ENCODE results near the gene MTUS2.

Gene MTUS2

DNA sequence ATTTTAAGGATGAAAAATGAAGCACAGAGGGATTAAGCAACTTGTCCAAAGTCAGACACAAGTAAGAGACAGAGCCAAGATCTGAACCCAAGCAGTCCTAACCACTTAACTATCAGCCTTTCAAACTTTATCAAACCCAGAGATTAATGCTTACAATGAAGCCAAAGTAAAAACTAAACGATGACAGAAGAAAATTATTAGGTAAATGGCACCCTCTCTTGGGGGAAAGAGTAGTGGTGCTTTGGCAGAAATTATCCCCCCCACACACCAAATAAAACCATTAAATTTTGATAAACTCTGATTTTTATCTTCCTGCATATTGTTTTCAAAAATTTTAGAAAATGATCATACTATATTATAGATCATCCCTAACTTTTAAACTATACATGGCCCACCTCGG is 446.1 kb downstream of the MTUS2 start:
- no peak for DNase-seq

GRCh38 chr13:29266756-29267733 is 446.9 kb downstream of the MTUS2 start:
- DNase-seq = no peak

- DNase-seq = no peak
Observed at GRCh38 chr13:29270271-29270985, 450.3 kb downstream of the MTUS2 start.

GRCh38 chr13:29271606-29272005 is 451.5 kb downstream of the MTUS2 start:
- DNase-seq = no peak

- no peak for DNase-seq
Observed at GRCh38 chr13:29279356-29280254, 459.5 kb downstream of the MTUS2 start.

GRCh38 chr13:29281932-29282495 is 461.9 kb downstream of the MTUS2 start:
- DNase-seq = no peak

- DNase-seq = no peak
Observed at GRCh38 chr13:29284726-29285125, 464.6 kb downstream of the MTUS2 start.

DNA sequence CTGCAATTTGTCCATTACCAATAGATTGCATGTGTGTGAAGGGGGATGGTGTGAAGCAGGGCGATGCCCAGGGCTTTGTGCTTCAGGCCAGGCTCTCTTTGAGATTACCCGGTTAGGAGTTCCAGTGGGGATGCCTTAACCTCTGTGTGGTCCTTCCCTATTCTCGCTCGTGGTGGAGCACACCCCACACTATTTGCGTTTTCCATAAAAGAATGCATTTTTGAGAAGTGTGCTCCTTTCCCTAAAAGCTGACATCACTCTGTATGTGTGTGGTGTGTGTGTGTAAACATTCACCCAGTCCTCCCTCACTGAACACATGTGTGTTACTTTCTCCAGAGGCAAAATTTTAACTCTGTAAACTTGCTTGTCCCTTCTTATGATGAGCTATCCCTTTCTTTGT is 467.1 kb downstream of the MTUS2 start:
- DNase-seq = no peak

- no peak for DNase-seq
Observed at GRCh38 chr13:29292045-29292444, 471.9 kb downstream of the MTUS2 start.

- no peak for DNase-seq
Observed at GRCh38 chr13:29294821-29295220, 474.7 kb downstream of the MTUS2 start.

GRCh38 chr13:29301027-29301426 is 480.9 kb downstream of the MTUS2 start:
- no peak for DNase-seq

- no peak for DNase-seq
Observed at GRCh38 chr13:29304148-29304547, 484.0 kb downstream of the MTUS2 start.

DNA sequence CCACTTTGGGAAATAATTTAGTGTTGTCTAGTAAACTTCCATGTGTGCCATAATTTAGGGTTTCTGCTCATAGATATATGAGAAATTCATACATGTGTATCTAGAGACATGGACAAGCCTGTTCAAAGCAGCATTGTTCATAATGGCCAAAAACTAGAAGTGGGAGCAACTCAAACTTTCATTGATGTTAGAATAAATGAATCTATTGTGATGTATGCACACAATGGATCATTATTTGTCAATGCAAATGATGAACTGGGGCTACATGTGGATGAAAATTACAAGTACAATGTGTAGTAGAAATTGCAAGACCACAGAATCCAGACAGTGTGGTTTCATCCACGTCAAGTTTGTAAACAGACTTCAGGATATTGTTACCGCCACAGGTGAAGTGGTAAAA is 490.7 kb downstream of the MTUS2 start:
- DNase-seq = peak; percentile 79

DNA sequence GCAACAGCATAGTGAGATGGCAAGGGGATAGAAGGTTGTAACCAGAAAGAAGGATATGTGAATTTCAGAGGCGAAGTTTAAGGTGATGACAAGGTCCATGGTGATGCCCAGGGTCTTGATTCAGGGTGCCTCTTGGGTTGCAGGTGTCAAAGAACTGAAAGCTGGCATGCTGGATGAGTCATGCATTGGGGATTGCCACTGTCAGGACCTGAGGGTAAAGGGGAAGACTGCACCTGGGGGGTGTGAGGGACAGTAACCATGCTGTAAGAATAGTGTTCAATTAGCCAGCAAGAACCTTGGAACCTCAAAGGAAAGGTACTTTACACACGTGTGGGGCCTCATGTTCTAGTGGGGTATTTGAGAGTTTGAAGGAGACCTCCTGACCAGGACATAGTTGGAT is 495.7 kb downstream of the MTUS2 start:
- no peak for DNase-seq

- no peak for DNase-seq
Observed at GRCh38 chr13:29317828-29318227, 497.7 kb downstream of the MTUS2 start.

GRCh38 chr13:29318741-29319140 is 498.6 kb downstream of the MTUS2 start:
- DNase-seq = no peak

GRCh38 chr13:29319451-29319850 is 499.3 kb downstream of the MTUS2 start:
- DNase-seq = no peak

- no peak for DNase-seq
Observed at GRCh38 chr13:29323954-29324353, 503.8 kb downstream of the MTUS2 start.

- no peak for DNase-seq
Observed at GRCh38 chr13:29324601-29325000, 504.5 kb downstream of the MTUS2 start.

GRCh38 chr13:29328501-29328900 is 508.4 kb downstream of the MTUS2 start:
- DNase-seq = peak; percentile 69

DNA sequence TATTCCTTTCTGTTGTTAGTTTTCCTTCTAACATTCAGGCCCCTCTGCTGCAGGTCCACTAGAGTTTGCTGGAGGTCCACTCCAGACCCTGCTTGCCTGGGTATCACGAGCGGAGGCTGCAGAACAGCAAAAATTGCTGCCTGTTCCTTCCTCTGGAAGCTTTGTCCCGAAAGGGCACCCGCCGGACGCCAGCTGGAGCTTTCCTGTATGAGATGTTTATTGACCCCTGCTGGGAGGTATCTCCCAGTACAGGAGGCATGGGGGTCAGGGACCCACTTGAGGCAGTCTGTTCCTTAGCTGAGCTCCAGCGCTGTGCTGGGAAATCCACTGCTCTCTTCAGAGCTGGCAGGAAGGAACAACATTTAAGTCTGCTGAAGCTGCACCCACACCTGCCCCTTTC is 516.2 kb downstream of the MTUS2 start:
- DNase-seq = no peak

DNA sequence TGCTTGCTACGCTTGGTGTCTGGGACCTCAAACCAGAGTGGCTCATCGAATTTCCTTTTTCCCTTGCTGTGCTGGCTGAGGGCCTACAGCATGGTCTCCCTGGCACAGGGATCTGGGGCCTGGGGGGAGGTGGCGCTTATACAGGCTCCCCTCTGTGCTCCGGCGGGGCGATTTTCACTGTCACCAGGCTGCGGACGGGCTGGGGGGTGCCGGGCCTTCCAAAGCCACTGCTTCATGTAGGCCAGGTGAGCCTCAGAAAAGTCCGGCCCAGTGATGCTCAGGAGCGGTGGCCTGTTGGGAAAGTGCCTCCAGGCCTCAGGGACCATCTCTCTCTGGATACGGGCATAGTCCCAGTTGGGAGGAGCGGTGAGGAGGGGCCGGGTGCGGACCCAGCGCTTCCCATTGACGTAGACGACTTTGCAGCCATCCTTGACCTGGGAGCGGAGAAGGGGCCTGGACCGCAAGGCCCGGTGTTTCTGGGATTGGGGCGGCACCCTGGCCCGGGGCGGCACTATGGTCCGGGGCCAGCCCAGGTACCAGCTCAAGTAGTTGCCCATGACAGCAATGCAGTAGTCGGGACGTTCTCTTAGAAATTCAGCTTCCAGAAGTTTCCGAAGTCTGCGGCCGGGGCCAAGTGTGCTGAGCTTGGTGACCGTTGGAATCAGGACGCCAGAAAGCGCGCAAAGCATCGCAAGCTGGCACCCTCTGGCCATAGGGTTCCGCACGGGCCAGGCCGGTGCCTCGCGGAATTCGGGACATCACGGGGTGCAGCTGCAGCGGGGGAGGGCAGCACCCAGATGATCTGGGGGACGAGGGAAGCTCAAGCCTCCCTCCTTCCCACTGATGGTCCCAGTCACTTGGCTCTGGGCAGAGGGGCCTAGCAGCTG is 519.5 kb downstream of the MTUS2 start:
- no peak for DNase-seq

Data from NCI-H526 treated with DMSO at 0.1 percent for 48 hours (cell line).